K562 (cell line): ENCODE measurements around the gene SLC39A13. TPM values are rescaled to one million over a fixed set of nuclear protein-coding genes. Genes with fewer than 3 reads are reported as not detected.
A peak's percentile ranks its signal among the peaks of the same experiment; 100 is the strongest.

Source experiments
- ATF7 ChIP-seq: fragments of 450-650 bp; IDR thresholded peaks from 2 replicates; pipeline ENCODE4 v1.7.1; 2014; ENCODE audit warnings: mild to moderate bottlenecking, moderate library complexity
- BRD9 ChIP-seq: fragments of 450-650 bp; IDR thresholded peaks from 2 replicates; pipeline ENCODE4 v1.6.1; 2018; ENCODE audit warnings: low read depth; ENCODE audit not compliant: partially characterized antibody
- CEBPG ChIP-seq, 3 experiments: fragments of 200-800 bp in 1 of 3; sonication (Bioruptor generic) in 1 of 3; sonication (generic) in 1 of 3; formaldehyde crosslinking in 1 of 3; IDR thresholded peaks in 2 of 3; conservative IDR thresholded peaks in 1 of 3; 2 replicates each; pipeline versions ENCODE4 v1.6.1 to v1.8.0; 2016 to 2022; ENCODE audit warnings: missing compliant biosample characterization in 2 of 3, missing genetic modification characterization in 2 of 3, mild to moderate bottlenecking in 1 of 3, missing genetic modification reagents in 1 of 3
- COPS2 ChIP-seq: fragments of 450-650 bp; conservative IDR thresholded peaks from 2 replicates; pipeline ENCODE4 v1.6.1; 2016; ENCODE audit warnings: mild to moderate bottlenecking, moderate library complexity
- DPF2 ChIP-seq: fragments of 450-650 bp; IDR thresholded peaks from 2 replicates; pipeline ENCODE4 v1.6.1; 2016
- E2F1 ChIP-seq: sonication (generic); formaldehyde crosslinking; IDR thresholded peaks from 2 replicates; pipeline ENCODE4 v1.8.1; 2023; ENCODE audit warnings: mild to moderate bottlenecking, missing genetic modification reagents, moderate library complexity
- EP300 ChIP-seq: IDR thresholded peaks from 2 replicates; pipeline ENCODE4 v1.6.1; 2012; ENCODE audit warnings: low read length, improper control_type of control experiment
- FUS ChIP-seq: fragments of 200-400 bp; formaldehyde crosslinking; optimal IDR thresholded peaks from 2 replicates; pipeline ENCODE3; 2017; ENCODE audit warnings: low read depth, low read length
- HCFC1 ChIP-seq: IDR thresholded peaks from 2 replicates; pipeline ENCODE4 v1.6.1; 2012; ENCODE audit warnings: low read depth, low read length, improper control_type of control experiment
- HOMEZ ChIP-seq: fragments of 250-450 bp; sonication (Bioruptor Pico); IDR thresholded peaks from 2 replicates; pipeline ENCODE4 v1.4.0; 2020; ENCODE audit warnings: mild to moderate bottlenecking, moderate library complexity
- KDM1A ChIP-seq, 2 experiments: fragments of 450-650 bp; IDR thresholded peaks; 2 replicates each; pipeline ENCODE4 v1.6.1; 2016; ENCODE audit warnings: mild to moderate bottlenecking in 2 of 2
- MEF2D ChIP-seq: conservative IDR thresholded peaks from 2 replicates; pipeline ENCODE4 v1.6.1; 2016; ENCODE audit warnings: low read depth, missing genetic modification characterization, missing compliant biosample characterization
- OTX1 ChIP-seq: fragments of 450-650 bp; formaldehyde crosslinking; IDR thresholded peaks from 2 replicates; pipeline ENCODE4 v1.4.0; 2022; ENCODE audit warnings: mild to moderate bottlenecking
- POLR2AphosphoS2 ChIP-seq: IDR thresholded peaks from 2 replicates; pipeline ENCODE4 v1.6.1; 2012; ENCODE audit warnings: low read length, improper control_type of control experiment
- ZBTB34 ChIP-seq: fragments of 250-450 bp; sonication (Bioruptor Pico); IDR thresholded peaks from 2 replicates; pipeline ENCODE4 v1.8.0; 2021; ENCODE audit warnings: mild to moderate bottlenecking, moderate library complexity
- ZEB2 ChIP-seq: fragments of 450-650 bp; IDR thresholded peaks from 2 replicates; pipeline ENCODE4 v1.6.1; 2016
- ZMIZ1 ChIP-seq, 2 experiments: fragments of 150-350 bp in 1 of 2; IDR thresholded peaks; 2 replicates each; pipeline ENCODE4 v1.6.1; 2012 to 2016; ENCODE audit warnings: low read depth in 2 of 2, low read length in 2 of 2, mild to moderate bottlenecking in 1 of 2, moderate library complexity in 1 of 2
- ZNF518B ChIP-seq: fragments of 250-450 bp; sonication (Bioruptor Pico); IDR thresholded peaks from 2 replicates; pipeline ENCODE4 v1.5.0; 2021; ENCODE audit warnings: mild to moderate bottlenecking, moderate library complexity
- polyA plus RNA-seq, 8 experiments: library from polyadenylated mRNA; depleted of rRNA in 4 of 8; stranded (reverse) in 5 of 8; unstranded in 3 of 8; fragments of >200 nt; fragmentation: Nextera tagmentation in 2 of 8; fragmentation: Illumina TruSeq in 1 of 8; extraction: Ambion mirVana in 2 of 8; extraction: Trizol in 1 of 8; gene quantifications; 2 replicates each; pipeline versions ENCODE4 v1.2.1 to v1.2.3, GENCODE V29; 2011 to 2014; ENCODE audit warnings: inconsistent platforms in 1 of 8, missing spikeins in 1 of 8
- total RNA-seq, 7 experiments: library from RNA; depleted of rRNA in 6 of 7; stranded (reverse); fragments of >200 nt in 6 of 7; fragmentation: Illumina TruSeq in 2 of 7; extraction: Trizol in 2 of 7; gene quantifications; 2 replicates each; pipeline versions ENCODE4 v1.2.1 to v1.2.3, GENCODE V29; 2011 to 2021; ENCODE audit warnings: low replicate concordance in 1 of 7

The SLC39A13 gene
- total and polyA plus RNA-seq, 9 of the 15 experiments (the other 6 are each of a cell fraction or from before 2014, with no cell fraction given): 0.17 to 15.9 (median 3.2) TPM

GRCh38 chr11:47366020-47366490 lies 42.3 kb upstream of the SLC39A13 start (continued):
- TF ChIP-seq ZMIZ1 (IDR thresholded peaks at IDR 0.05; ENCODE audit: low read depth in 2 of 2, low read length in 2 of 2): no peak
- TF ChIP-seq HCFC1: no peak
- TF ChIP-seq EP300: peak; percentile 34; the same call in 1 of the 2 replicates
- peak; percentile 62; the same call in 1 of the 2 replicates for TF ChIP-seq DPF2
- TF ChIP-seq ZBTB34: no peak
- no peak for TF ChIP-seq POLR2AphosphoS2
- no peak for TF ChIP-seq BRD9
- TF ChIP-seq E2F1 (CRISPR knock-in tag): no peak
- TF ChIP-seq COPS2: no peak
- TF ChIP-seq MEF2D (tag): no peak
- no peak for TF ChIP-seq HOMEZ (CRISPR knock-in tag)
- TF ChIP-seq KDM1A (IDR thresholded peaks at IDR 0.05): peak; percentile 54 to 71; a peak in 3 of 4 replicates
- TF ChIP-seq OTX1: no peak
- no peak for TF ChIP-seq FUS
- TF ChIP-seq CEBPG (CRISPR knock-in tag; IDR thresholded peaks at IDR 0.05): no peak
- TF ChIP-seq CEBPG (tag; conservative IDR thresholded peaks at IDR 0.05 in 1 of 2, IDR thresholded peaks at IDR 0.05 in 1 of 2): no peak
- 0 out of 2 replicates have a peak, but pooled peaks have one; percentile 26 for TF ChIP-seq ATF7
- 0 out of 2 replicates have a peak, but pooled peaks have one; percentile 22 for TF ChIP-seq ZEB2
- no peak for TF ChIP-seq ZNF518B (CRISPR knock-in tag)
